Stimulated activated naive CD8-positive, alpha-beta T cell treated with anti-CD3 and anti-CD28 coated beads, Interleukin-15, amount 100 ng/mL, for 72 hours (primary cell): ENCODE measurements around the gene SCGB1D1.

Experiments used
- ATAC-seq: fragments of 150-1000 bp; cut with Tn5 transposase; 2 replicates; pipeline ENCODE4 v1.10.0; 2021; ENCODE audit warnings: mild to moderate bottlenecking, moderate library complexity
- DNase-seq, 2 donors: peaks; one replicate each; pipeline ENCODE4 v3.0.0; 2021 to 2022
- H3K27ac Mint-ChIP-seq, 2 donors: one replicate each; pipeline ENCODE4 v1.8.0; 2022; ENCODE audit warnings: mild to moderate bottlenecking in 2 of 2, mixed read lengths in 2 of 2, moderate library complexity in 2 of 2
- H3K27me3 Mint-ChIP-seq: one replicate; pipeline ENCODE4 v1.8.0; 2022; ENCODE audit warnings: mixed read lengths
- H3K4me1 Mint-ChIP-seq: one replicate; pipeline ENCODE4 v1.8.0; 2022; ENCODE audit warnings: mild to moderate bottlenecking, mixed read lengths
- H3K4me3 Mint-ChIP-seq, 2 donors: one replicate each; pipeline ENCODE4 v1.8.0; 2022; ENCODE audit warnings: mild to moderate bottlenecking in 2 of 2, mixed read lengths in 2 of 2, moderate library complexity in 1 of 2
- H3K9me3 Mint-ChIP-seq, 2 donors: one replicate each; pipeline ENCODE4 v1.8.0; 2022; ENCODE audit warnings: mixed read lengths in 2 of 2

The SCGB1D1 gene

DNA sequence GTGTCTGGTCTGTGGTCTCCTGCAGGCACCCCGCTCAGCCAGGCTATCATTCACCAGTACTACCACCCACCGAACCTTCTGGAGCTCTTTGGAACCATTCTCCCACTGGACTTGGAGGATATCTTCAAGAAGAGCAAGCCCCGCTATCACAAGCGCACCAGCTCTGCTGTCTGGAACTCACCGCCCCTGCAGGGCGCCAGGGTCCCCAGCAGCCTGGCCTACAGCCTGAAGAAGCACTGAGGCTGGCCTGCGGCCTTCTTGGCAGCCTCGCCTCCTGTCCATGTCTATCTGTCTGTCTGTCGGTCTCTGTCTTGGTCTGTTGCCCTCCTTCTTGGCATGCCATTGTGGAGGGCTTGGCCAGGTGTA, 38.3 kb upstream of the SCGB1D1 start:
- Mint-ChIP-seq H3K4me3 (no peak overlapping the region), H3K9me3 (no peaks in the 10 kb centered on the region), H3K27ac (no peak overlapping the region), H3K4me1 (no peaks in the 10 kb centered on the region), H3K27me3 (no peaks in the 10 kb centered on the region)
- ATAC-seq, result peak; percentile 9
- DNase-seq, result no peak

- H3K9me3 Mint-ChIP-seq, result no peaks in the 10 kb centered on the region
- no peaks in the 10 kb centered on the region for H3K27me3 Mint-ChIP-seq
- H3K4me1 Mint-ChIP-seq, result no peaks in the 10 kb centered on the region
- DNase-seq (no peak), ATAC-seq (no peak)
- no peak overlapping the region for H3K4me3 Mint-ChIP-seq
- H3K27ac Mint-ChIP-seq, result no peak overlapping the region
Observed at GRCh38 chr11:62152245-62153086, 37.5 kb upstream of the SCGB1D1 start.

GRCh38 chr11:62153087-62153395, 37.0 kb upstream of the SCGB1D1 start:
- DNase-seq (no peak), ATAC-seq (no peak)
- no peak overlapping the region for H3K4me3 Mint-ChIP-seq
- H3K27ac Mint-ChIP-seq, result no peak overlapping the region
- no peaks in the 10 kb centered on the region for H3K9me3 Mint-ChIP-seq
- H3K27me3 Mint-ChIP-seq, result no peaks in the 10 kb centered on the region
- no peaks in the 10 kb centered on the region for H3K4me1 Mint-ChIP-seq

- DNase-seq (no peak), ATAC-seq (no peak)
- Mint-ChIP-seq H3K9me3 (no peaks in the 10 kb centered on the region), H3K4me1 (no peaks in the 10 kb centered on the region), H3K4me3 (no peak overlapping the region), H3K27me3 (peaks cover 2% of the 10 kb centered on the region), H3K27ac (no peak overlapping the region)
Observed at GRCh38 chr11:62153617-62154016, 36.4 kb upstream of the SCGB1D1 start.

- no peak overlapping the region for H3K27ac Mint-ChIP-seq
Observed at GRCh38 chr11:62157603-62158002, 32.4 kb upstream of the SCGB1D1 start.

DNA sequence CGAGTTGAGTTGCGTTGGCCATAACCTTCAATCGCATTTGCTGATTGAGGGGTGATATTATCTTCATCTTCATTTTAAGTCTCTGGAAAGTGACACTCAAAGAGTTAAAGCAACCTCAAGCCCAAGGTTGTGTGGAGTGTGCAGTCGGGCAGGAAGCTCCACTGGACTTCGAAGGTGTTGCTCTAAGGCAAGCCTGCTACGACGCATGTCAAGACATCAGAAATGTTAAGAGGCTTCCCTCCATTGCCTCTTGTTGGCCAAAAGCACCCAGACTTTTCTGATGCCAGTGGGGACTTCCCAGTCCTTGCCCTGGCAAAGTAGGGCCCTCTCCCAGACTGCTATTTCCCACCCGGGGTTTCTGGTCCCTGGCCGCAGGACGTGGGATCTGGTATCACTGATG, 23.6 kb upstream of the SCGB1D1 start:
- H3K4me1 Mint-ChIP-seq, result peaks cover 6% of the 10 kb centered on the region
- H3K4me3 Mint-ChIP-seq, result no peak overlapping the region
- H3K27ac Mint-ChIP-seq, result peak overlapping the region in 1 of 2 donors; percentile 32
- DNase-seq (no peak), ATAC-seq (no peak)
- H3K9me3 Mint-ChIP-seq, result no peaks in the 10 kb centered on the region
- H3K27me3 Mint-ChIP-seq, result peaks cover 44% of the 10 kb centered on the region

More at GRCh38 chr11:62157603-62158002, 32.4 kb upstream of the SCGB1D1 start:
- Mint-ChIP-seq H3K4me1 (no peaks in the 10 kb centered on the region), H3K9me3 (no peaks in the 10 kb centered on the region), H3K4me3 (no peak overlapping the region), H3K27me3 (peaks cover 37% of the 10 kb centered on the region)
- ATAC-seq, result no peak
- DNase-seq, result no peak

GRCh38 chr11:62169448-62169847, 20.6 kb upstream of the SCGB1D1 start:
- DNase-seq (no peak), ATAC-seq (no peak)
- Mint-ChIP-seq H3K4me3 (no peak overlapping the region), H3K27me3 (peaks cover 50% of the 10 kb centered on the region), H3K9me3 (no peaks in the 10 kb centered on the region), H3K4me1 (peaks cover 8% of the 10 kb centered on the region), H3K27ac (no peak overlapping the region)

DNA sequence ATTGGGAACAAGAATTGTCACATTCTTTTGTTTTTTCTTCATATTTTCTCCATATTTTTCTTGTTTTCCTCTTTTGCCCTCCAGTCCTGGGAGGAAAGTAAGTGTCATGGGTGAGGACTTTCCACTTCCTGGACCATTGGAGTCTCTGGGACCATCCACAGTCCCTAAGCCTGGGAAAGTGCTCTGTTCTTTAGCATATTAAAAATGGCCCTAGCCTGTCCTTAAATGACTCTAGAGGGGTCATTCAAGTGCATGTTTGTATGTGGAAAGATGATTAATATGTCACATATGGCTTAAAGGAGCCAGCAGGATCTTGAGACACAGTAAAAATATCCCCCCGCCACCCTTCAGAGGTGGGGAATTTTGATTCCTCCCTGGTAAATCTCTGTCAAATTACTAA, 20.1 kb upstream of the SCGB1D1 start:
- ATAC-seq (no peak), DNase-seq (no peak)
- Mint-ChIP-seq H3K4me3 (no peak overlapping the region), H3K4me1 (peaks cover 8% of the 10 kb centered on the region), H3K27me3 (peaks cover 45% of the 10 kb centered on the region), H3K27ac (no peak overlapping the region), H3K9me3 (no peaks in the 10 kb centered on the region)

DNA sequence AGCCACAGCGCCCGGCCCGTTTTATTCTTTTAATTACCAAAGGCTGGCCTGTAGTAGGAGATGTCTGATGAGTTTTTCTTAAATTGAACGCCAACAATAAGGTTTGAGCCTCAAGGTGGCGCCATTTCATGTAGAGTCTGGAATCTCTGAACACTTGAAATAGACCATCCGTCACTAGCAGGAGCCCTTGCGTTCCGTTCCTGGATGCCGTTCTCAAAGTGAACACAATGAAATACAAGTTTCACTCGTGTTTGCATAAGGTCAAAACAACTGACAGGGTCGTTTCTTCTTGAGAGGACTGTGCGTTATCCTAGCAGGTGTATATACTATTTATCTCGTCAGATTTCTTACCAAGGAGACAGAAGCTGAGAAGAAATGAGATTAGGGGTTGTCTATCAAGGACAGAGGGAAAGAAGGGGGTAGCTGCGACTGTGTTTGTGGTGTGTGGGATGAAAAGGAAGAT, 18.7 kb upstream of the SCGB1D1 start:
- Mint-ChIP-seq H3K4me1 (peaks cover 8% of the 10 kb centered on the region), H3K4me3 (peak overlapping the region; percentile 16 to 34)

DNA sequence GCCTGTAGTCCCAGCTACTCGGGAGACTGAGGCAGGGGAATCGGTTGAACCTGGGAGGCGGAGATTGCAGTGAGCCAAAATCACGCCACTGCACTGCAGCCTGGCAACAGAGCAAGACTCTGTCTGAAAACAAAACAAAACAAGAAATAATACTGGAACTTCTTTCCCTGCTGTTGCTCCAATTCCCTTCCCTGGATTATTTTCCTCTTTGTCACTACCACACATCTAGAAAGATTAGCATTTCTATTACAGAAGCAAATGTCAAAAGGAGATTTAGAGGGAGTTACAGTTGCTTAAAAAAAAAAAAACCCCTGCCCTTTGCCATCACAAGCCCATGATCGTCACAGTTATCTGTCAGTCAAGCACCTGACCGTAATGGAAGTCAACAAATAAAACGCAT, 17.7 kb upstream of the SCGB1D1 start:
- H3K4me3 Mint-ChIP-seq, result no peak overlapping the region
- DNase-seq (no peak), ATAC-seq (no peak)
- H3K27ac Mint-ChIP-seq, result no peak overlapping the region
- peaks cover 8% of the 10 kb centered on the region for H3K4me1 Mint-ChIP-seq
- no peaks in the 10 kb centered on the region for H3K9me3 Mint-ChIP-seq
- peaks cover 44% of the 10 kb centered on the region for H3K27me3 Mint-ChIP-seq

More for the DNA sequence above, 18.7 kb upstream of the SCGB1D1 start:
- peak; percentile 79 for ATAC-seq
- Mint-ChIP-seq H3K27me3 (peaks cover 44% of the 10 kb centered on the region), H3K9me3 (no peaks in the 10 kb centered on the region), H3K27ac (no peak overlapping the region)
- peak; percentile 65 to 67 for DNase-seq

DNA sequence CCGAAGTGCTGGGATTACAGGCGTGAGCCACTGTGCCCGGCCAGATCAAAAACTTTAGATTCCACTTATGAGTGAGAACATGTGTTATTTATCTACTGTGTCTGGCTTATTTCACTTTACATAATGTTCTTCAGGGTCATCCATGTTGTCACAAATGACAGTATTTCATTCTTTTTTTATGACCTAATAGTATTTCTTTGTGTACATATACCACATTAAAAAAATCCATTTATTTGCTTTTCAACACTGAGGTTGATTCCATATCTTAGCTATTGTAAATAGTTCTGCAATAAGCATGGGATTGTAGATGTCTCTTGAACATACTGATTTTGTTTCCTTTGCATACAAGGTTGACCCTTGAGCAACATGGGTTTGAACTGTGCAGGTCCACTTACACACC, 13.2 kb upstream of the SCGB1D1 start:
- Mint-ChIP-seq H3K4me3 (no peak overlapping the region), H3K4me1 (no peaks in the 10 kb centered on the region), H3K27me3 (peaks cover 13% of the 10 kb centered on the region), H3K9me3 (no peaks in the 10 kb centered on the region), H3K27ac (no peak overlapping the region)
- DNase-seq, result no peak
- no peak for ATAC-seq

DNA sequence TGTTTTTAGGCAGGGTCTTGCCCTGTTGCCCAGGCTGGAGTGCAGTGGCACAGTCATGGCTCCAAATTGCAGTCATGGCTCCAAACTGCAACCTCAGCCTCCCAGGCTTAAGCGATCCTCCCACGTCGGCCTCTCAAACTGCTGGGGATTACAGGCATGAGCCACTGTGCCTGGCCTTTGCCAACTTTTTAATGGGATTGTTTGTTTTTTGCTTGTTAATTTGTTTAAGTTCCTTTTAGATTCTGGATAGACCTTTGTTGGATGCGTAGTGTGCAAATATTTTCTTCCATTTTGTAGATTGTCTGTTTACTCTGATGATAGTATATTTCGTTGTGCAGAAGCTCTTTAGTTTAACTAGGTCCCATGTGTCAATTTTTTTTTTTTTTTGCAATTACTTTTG, 10.0 kb upstream of the SCGB1D1 start:
- no peak for DNase-seq
- H3K9me3 Mint-ChIP-seq, result peaks cover 3 to 4% of the 10 kb centered on the region in 2 donors
- peaks cover 13% of the 10 kb centered on the region for H3K27me3 Mint-ChIP-seq
- H3K4me1 Mint-ChIP-seq, result no peaks in the 10 kb centered on the region
- H3K4me3 Mint-ChIP-seq, result no peak overlapping the region
- ATAC-seq, result no peak
- H3K27ac Mint-ChIP-seq, result no peak overlapping the region

- peaks cover 20% of the 10 kb centered on the region for H3K27me3 Mint-ChIP-seq
- no peak for DNase-seq
- ATAC-seq, result no peak
- no peak overlapping the region for H3K4me3 Mint-ChIP-seq
- no peaks in the 10 kb centered on the region for H3K4me1 Mint-ChIP-seq
- no peak overlapping the region for H3K27ac Mint-ChIP-seq
- peaks cover 4 to 8% of the 10 kb centered on the region in 2 donors for H3K9me3 Mint-ChIP-seq
Observed at GRCh38 chr11:62181097-62181496, 8.9 kb upstream of the SCGB1D1 start.

DNA sequence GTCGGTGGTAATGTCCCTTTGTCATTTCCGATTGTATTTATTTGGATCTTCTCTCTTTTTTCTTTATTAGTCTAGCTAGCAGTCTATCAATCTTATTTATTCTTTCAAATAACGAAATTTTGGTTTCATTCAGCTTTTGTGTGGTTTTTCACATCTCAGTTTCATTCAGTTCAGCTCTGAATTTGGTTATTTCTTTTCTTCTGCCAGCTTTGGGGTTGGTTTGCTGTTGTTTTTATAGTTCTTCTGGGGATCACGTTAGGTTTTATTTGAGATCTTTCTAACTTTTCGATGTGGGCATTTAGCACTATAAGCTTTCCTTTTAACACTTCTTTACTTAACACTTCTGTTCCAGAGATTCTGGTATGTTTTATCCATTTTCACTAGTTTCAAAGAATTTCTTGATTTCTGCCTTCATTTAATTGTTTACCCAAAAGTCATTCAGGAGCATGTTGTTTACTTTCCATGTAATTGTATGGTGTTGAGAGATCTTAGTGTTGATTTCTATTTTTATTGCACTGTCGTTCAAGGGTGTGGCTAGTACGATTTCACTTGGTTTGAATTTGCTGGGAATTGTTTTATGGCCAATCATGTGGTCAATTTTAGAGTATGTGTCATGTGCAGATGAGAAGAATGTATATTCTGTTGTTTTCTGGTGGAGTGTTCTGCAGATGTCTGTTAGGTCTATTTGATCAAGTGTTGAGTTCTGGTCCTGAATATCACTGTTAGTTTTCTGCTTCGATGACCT, 7.7 kb upstream of the SCGB1D1 start:
- no peak overlapping the region for H3K27ac Mint-ChIP-seq
- no peak overlapping the region for H3K4me3 Mint-ChIP-seq
- no peaks in the 10 kb centered on the region for H3K4me1 Mint-ChIP-seq
- no peak for ATAC-seq
- DNase-seq, result no peak
- H3K27me3 Mint-ChIP-seq, result peaks cover 20% of the 10 kb centered on the region
- peaks cover 4 to 8% of the 10 kb centered on the region in 2 donors for H3K9me3 Mint-ChIP-seq

GRCh38 chr11:62186195-62186594, 3.8 kb upstream of the SCGB1D1 start:
- Mint-ChIP-seq H3K27ac (no peak overlapping the region), H3K4me3 (no peak overlapping the region), H3K9me3 (peaks cover 4 to 8% of the 10 kb centered on the region in 2 donors), H3K27me3 (peaks cover 50% of the 10 kb centered on the region), H3K4me1 (no peaks in the 10 kb centered on the region)
- ATAC-seq (no peak), DNase-seq (no peak)

DNA sequence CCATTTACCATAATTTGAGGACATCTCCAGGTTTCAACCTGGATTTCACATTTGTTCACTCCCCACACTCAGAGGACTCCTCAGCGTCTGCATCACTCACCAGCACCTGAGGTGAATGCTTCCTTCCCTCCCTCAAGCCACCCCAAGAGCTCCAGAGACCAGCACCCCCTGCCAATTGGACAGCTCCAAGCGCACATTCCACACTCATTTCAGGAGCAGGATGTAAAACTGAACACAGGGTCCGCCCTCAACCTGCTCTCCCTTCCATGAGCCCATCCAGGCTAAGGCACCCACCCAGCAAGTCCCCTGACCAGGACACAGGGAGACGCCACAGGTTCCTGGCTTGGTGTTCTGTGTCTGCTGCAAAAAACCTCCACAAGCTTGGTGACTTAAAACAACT, 3.9 kb downstream of the SCGB1D1 start:
- Mint-ChIP-seq H3K4me1 (no peaks in the 10 kb centered on the region), H3K4me3 (no peak overlapping the region), H3K27ac (no peak overlapping the region), H3K9me3 (no peaks in the 10 kb centered on the region), H3K27me3 (peaks cover 78% of the 10 kb centered on the region)
- DNase-seq (no peak), ATAC-seq (no peak)
